HG03039 (cell line): ENCODE measurements around the gene CASP1.
"Not testable (repeated sequence)": the region's sequence is repeated elsewhere in the genome, so short reads cannot be mapped to it uniquely, and the experiment has no call there.

Experiments
- ATAC-seq: cut with Tn5 transposase; IDR thresholded peaks from one replicate; pipeline ENCODE4 v1.9.1; 2021; ENCODE audit warnings: mild to moderate bottlenecking, moderate library complexity; ENCODE audit not compliant: unreplicated experiment

CASP1 gene

DNA sequence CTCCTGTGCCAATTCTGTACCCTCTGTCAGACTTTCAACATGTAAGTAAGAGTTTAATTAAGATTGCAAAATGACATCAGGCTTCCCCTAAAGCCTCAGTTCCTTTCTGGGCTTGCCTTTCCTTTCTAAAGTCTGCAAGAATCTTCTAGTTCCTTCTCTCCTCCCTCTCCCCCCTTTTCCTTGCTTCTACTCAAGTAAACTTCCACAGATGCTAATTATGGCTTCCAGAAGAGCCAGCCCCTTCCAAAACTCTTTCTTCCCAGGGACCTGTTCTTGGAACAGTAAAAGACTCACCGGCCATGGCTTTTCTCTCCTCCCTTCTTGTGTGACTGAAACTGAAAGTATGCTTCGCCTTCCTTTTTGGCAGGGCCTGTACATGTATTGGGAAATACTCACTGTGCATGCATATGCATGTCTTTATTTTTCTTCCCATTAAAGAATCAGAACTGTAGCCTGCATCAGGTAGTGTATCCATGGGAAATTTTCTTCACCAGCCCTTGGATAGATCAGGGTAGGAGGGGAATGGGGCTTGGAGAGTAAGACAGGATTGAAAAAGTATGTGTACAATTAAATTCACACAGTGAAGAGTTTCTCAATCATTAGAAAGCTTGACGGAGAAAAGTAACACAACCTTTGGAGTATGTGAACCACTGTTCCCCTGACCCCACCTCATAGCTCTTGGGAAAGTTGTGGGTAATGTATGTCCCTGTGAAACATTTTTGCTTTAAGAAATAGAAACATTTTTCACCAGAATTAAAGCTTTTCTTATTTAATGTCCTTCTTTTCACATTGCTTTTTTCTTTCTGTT lies at the start of gene CASP1:
Gene CASP1, minus strand, starts transcription at position 332 of the 808 bp plus-strand sequence. Its CDS starts 31 bp downstream, at position 301.
- peak; percentile 96 for ATAC-seq

- no peak for ATAC-seq
Measured at GRCh38 chr11:105081412-105082150, 46.6 kb upstream of the CASP1 start.

DNA sequence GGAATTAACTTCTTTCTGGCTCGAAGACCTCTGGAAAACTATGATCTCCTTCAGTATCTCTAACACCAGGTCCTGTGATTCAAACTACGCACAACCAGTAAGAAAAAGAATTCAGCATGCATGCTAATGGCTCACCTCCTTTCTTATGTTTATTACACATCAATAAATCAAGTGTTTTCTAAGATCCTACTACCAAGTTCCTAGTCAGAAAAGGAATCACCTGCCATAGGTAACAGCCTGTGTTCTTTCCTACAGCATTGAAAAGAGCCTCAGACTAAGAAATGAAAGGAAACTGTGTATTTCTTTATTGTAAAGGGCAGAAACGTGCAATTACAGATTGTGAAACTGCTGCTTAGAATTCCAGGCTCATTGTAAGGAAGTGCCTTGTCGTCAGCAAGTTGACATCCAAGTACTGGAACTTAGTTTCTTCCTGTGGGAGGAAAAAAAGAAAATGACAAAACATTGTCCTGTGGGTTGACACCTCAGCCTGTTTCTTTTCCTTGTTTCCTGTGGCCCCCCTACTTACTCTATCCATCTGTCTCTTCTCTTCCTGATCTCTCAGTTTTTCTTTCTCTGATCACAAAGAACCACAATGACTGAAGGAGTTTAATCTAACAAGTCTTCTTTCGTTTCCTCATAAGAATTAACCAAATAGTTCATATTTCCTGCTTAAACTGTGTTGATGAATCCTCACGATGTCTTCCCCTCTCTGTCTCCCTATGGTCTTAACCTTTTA lies 45.4 kb upstream of the CASP1 start:
- ATAC-seq, result not testable (repeated sequence)

DNA sequence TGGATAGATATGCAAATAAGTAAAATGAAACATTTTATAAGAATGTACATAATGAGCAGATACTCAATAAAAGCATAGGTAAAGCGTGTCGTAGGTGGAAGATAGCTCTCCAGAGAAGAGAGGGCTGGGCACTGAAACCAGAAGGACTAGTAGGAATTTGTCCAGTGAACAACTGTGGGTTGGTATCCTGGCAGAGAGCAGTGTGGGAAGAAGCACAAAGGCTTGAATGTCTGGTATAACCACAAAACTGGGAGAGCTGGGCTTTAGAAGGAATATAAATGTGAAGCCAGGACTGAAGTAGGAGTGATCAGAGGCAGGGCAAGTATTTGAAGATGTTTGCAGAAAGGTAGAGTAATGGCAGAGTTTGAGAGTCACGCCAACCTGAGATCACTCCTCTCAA lies 43.3 kb upstream of the CASP1 start:
- no peak for ATAC-seq

- ATAC-seq, result not testable (repeated sequence)
Measured at GRCh38 chr11:105077141-105077790, 42.3 kb upstream of the CASP1 start.

GRCh38 chr11:105074166-105074530 lies 39.2 kb upstream of the CASP1 start:
- no peak for ATAC-seq

DNA sequence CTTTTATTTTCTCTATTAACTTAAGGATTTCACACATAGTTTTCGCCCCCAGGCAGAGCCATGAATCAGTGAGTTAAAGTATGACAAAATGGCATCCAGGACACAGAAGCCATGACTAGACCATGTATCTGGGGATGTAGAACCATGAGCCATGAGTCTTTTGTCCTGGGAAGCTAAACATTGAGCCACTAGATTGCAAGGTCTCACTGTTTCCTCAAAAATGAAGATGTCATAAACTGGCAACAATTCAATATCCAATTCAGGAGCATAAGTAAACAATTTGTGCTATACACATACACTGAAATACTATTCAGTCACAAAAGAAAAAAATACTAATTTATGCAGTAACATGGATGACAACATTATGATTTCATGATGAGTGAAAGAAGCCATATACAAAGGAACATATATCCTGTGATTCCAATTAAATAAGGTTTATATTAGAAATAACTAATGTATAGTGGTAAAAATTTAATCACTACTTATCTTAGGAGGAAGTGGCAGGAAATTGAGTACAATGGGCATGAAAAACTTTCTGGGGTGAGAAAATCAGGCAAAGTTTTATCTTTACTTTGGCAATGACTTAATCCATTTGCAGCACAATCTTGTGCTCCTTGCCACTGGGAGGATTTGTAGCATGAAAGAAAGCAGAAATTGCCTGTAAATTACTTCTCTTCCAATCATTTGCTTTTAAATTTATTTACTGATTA lies 38.7 kb upstream of the CASP1 start:
- no peak for ATAC-seq

DNA sequence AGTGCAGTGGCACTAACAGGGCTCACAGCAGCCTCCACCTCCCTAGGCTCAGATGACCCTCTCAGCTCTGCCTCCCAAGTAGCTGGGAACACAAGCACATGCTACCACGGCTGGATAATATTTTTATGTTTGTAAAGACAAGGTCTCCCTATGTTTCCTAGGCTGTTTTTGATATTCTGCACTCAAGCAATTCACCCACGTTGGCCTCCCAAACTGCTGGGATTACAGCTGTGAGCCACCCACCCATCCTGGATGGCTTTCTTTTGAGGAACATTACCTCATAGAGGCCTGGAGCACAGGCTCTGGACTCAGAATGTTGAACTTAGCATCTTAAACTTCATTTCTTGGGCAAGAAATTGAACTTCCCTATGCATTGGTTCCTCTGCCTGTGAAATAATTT lies 37.1 kb upstream of the CASP1 start:
- ATAC-seq, result not testable (repeated sequence)

DNA sequence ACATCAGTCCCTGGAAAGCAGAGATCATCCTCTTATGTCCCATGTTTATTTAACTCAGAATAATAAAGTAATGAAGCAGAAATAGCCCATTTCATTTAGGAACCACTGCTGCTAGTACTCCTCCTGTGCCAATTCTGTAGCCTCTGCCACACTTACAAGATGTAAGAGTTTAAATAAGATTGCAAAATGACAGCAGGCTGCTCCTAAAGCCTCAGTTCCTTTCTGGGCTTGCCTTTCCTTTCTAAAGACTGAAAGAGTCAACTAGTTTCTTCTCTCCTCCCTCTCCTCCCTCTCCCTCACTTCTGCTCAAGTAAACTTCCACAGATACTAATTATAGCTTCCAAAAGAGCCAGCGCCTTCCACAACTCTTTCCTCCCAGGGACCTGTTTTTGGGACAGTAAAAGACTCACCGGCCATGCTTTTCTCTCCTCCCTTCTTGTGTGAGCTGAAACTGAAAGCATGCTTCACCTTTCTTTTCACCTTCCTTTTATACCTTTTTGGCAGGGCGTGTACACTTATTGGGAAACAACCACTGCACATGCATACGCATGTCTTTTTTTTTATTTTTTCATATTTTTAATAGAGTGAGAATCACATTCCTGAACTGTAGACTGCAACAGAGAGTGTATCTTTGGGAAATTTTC lies 36.3 kb upstream of the CASP1 start:
- no peak for ATAC-seq

- no peak for ATAC-seq
Measured at GRCh38 chr11:105070306-105070705, 35.4 kb upstream of the CASP1 start.

- ATAC-seq, result not testable (repeated sequence)
Measured at GRCh38 chr11:105069749-105070148, 34.8 kb upstream of the CASP1 start.

DNA sequence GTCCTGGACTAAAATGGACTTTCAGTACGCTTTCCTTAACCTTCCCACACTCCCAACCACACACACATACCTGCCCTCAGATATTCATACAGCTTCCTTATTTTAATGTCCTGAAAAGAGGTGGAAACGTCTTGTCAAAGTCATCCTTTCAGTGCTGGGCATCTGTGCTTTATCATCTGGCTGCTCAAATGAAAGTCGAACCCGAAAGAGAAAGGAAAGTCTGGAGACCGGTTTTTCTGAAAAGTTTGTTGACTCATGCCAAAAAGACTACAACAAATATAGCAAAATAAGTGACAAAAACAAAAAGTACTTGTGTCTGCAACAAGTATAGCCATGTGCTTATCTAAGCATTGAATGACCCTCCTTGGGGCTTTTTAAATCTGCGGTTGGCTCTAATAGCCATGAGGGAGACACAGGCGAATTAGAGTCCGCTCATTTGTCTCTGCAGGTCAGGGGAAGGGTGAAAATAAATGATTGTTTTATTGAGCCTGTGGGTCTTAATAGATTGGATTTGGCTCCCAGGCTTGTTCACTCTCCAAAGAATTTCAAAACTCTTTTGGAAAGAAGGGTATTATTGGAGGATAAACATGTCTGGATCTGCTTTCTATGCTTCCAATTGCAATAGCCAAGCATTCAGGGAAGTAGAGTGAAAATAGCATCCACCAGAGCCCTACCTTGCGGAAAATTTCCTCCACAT lies 28.4 kb upstream of the CASP1 start:
- ATAC-seq, result not testable (repeated sequence)

GRCh38 chr11:105057432-105057831 lies 22.5 kb upstream of the CASP1 start:
- ATAC-seq, result no peak

DNA sequence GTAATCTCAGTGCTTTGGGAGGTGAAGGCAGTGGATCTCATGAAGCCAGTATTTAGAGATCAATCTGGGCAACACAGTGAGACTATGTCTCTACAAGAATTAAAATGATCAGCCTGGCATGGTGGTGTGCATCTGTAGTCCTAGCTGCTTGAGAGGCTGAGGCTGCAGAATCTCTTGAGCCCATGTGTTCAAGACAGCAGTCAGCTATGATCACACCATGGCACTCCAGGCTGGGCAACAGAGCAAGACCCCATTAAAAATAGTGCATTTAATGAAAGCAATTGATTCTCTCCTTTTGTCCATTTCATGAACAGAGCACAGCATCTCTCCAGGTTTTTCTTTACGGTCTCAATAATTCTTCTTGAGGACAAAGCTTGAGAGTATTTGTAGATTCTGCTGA lies 21.5 kb upstream of the CASP1 start:
- ATAC-seq, result no peak

- no peak for ATAC-seq
Measured at GRCh38 chr11:105054723-105055493, 20.0 kb upstream of the CASP1 start.

GRCh38 chr11:105052487-105052886 lies 17.5 kb upstream of the CASP1 start:
- no peak for ATAC-seq

GRCh38 chr11:105051559-105051958 lies 16.6 kb upstream of the CASP1 start:
- ATAC-seq, result no peak

DNA sequence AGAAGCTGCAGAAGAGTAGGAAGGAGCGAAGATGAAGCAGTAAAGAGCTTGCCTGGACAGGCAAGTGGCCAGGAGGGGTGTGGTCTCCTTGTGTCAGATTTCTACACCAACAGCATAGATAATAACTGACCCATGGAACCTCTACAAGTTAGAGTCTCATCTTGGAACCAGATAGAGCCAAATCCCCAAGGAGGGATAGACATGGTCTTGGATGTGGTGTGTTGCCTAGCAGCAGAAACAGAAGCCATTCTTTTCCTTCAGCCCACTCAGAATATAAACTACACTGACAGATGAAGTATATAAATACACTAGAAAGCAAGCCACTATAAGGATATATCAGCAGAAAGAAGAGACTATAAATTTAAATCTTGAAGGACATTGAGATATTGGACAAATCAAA lies 14.5 kb upstream of the CASP1 start:
- no peak for ATAC-seq
